NCI-H460 (cell line): ENCODE measurements around the gene CACNA1S. TPM values are rescaled to one million over a fixed set of nuclear protein-coding genes. Genes with fewer than 3 reads are reported as not detected.

Source experiments
- DNase-seq: peaks from one replicate; pipeline ENCODE4 v3.0.0-alpha.2; 2016; ENCODE audit warnings: low read depth; ENCODE audit errors: extremely low read depth
- total RNA-seq: library from RNA; depleted of rRNA; stranded (reverse); fragments of >200 nt; shearing (Covaris generic); gene quantifications from 2 replicates; pipeline ENCODE4 v1.2.3, GENCODE V29; 2014; rRNA removed

Gene CACNA1S
- total RNA-seq, 1 experiment from 2014 or later: not detected

- no peak for DNase-seq
These were observed 119.7 kb downstream of the CACNA1S start for GRCh38 chr1:200992382-200993048.

DNA sequence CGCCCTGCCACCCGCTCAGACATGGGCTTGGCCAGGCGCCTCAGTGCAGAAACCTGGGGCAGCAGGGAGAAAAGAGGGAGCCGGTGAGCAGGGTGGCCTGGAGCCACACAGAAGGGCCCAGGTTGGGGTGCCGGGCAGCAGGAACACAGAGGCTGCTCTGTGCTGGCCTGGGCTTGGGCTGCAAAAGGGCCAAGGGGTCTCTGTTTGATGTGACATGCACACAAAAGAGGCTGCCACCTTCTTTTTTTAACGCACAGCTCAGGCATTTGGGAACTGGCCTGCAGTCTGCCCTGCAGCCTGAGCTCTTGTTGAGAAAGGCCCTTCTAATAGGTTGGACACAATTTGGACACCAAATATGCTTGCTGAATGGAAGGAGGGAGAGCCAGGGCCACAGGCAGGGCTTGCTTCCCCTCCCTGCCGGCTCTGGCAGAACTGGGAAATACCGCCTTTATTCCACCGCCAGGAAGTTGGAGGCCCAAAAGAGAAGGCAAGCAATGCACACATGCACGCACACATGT is 121.1 kb downstream of the CACNA1S start:
- no peak for DNase-seq

GRCh38 chr1:200990114-200990513 is 122.1 kb downstream of the CACNA1S start:
- no peak for DNase-seq

Other genes starting within 250 kb of the CACNA1S start
- not detected in 2 replicates for gene GPR25, start 239.4 kb downstream of the CACNA1S start, total RNA-seq
- 0.10 and 1.2 TPM in 2 replicates for gene INAVA, start 217.5 kb downstream of the CACNA1S start, total RNA-seq
- gene KIF21B, start 88.7 kb downstream of the CACNA1S start, total RNA-seq: 0.17 and 0.22 TPM in 2 replicates
- gene ASCL5, start 14.8 kb upstream of the CACNA1S start, total RNA-seq: 0.15 TPM in 1 of 2 replicates, not detected in the other
- gene TMEM9, start 42.0 kb upstream of the CACNA1S start, total RNA-seq: 107 and 113 TPM in 2 replicates
- 2.2 and 3.3 TPM in 2 replicates for gene IGFN1, start 78.4 kb upstream of the CACNA1S start, total RNA-seq
- gene PKP1, start 171.1 kb upstream of the CACNA1S start, total RNA-seq: 0.03 and 0.07 TPM in 2 replicates